WTC11 (cell line): ENCODE results near the gene MAP7.

ENCODE experiments used
- ARID4B ChIP-seq: sonication (generic); formaldehyde crosslinking; IDR thresholded peaks from 2 replicates; pipeline ENCODE4 v1.8.0; 2023; ENCODE audit warnings: missing genetic modification reagents, mild to moderate bottlenecking, borderline replicate concordance
- ZNF138 ChIP-seq: sonication (generic); formaldehyde crosslinking; conservative IDR thresholded peaks from 2 replicates; pipeline ENCODE4 v1.8.1; 2022; ENCODE audit warnings: mild to moderate bottlenecking, moderate library complexity, missing genetic modification reagents

- TF ChIP-seq ZNF138 (CRISPR knock-in tag) (no peak), ARID4B (no peak)
Observed at GRCh38 chr6:136415351-136416007, 134.7 kb downstream of the MAP7 start.
